CD4-positive, alpha-beta T cell treated with Interleukin-6 at 100 ng/mL for 8 hours (primary cell): ENCODE data around the gene RNF169.

Source experiments
- DNase-seq: peaks from one replicate; pipeline ENCODE4 v3.0.0-alpha.2; 2020; ENCODE audit warnings: mixed read lengths, low spot score

Gene RNF169

DNA sequence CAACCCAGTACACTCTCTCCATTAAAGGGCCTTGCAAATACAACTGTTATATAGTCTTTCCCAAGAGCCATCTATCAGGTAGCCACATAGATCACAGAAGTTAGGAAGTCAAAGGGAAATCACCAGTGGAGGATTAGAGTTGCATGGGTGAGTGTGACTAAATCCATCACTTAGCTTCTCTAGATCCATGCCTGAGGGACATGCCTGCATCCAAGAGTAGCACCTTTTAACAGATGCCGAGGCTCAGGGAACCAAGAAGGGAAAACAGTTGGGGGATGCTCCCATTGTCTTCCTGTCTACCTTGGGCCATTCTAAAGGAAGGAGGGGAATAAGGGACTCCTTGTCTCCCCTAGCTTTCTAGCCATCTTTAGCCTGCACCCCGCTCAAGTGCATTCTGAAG lies 122.4 kb downstream of the RNF169 start:
- DNase-seq = no peak

- no peak for DNase-seq
Observed at GRCh38 chr11:74877132-74877531, 128.5 kb downstream of the RNF169 start.
